GM12873 (cell line): ENCODE measurements around the gene ABCD1.
A peak's percentile ranks its signal among the peaks of the same experiment; 100 is the strongest.

Source experiments
- TF ChIP-seq, protein P1 (sequence below): IDR thresholded peaks from 2 replicates; pipeline ENCODE4 v1.5.1; 2012; ENCODE audit warnings: low read depth, mild to moderate bottlenecking, moderate library complexity, low read length, control low read depth; ENCODE audit not compliant: insufficient read depth; ENCODE audit errors: missing control alignments

Gene ABCD1

GRCh38 chrX:153763989-153764755 is 39.5 kb downstream of the ABCD1 start, which contains the start of gene PLXNB3:
Gene PLXNB3 (plus strand): TSS chrX:153764249. CDS start chrX:153765536, 1,287 bp downstream.
- TF ChIP-seq, protein P1, sequence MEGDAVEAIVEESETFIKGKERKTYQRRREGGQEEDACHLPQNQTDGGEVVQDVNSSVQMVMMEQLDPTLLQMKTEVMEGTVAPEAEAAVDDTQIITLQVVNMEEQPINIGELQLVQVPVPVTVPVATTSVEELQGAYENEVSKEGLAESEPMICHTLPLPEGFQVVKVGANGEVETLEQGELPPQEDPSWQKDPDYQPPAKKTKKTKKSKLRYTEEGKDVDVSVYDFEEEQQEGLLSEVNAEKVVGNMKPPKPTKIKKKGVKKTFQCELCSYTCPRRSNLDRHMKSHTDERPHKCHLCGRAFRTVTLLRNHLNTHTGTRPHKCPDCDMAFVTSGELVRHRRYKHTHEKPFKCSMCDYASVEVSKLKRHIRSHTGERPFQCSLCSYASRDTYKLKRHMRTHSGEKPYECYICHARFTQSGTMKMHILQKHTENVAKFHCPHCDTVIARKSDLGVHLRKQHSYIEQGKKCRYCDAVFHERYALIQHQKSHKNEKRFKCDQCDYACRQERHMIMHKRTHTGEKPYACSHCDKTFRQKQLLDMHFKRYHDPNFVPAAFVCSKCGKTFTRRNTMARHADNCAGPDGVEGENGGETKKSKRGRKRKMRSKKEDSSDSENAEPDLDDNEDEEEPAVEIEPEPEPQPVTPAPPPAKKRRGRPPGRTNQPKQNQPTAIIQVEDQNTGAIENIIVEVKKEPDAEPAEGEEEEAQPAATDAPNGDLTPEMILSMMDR = peak; percentile 89

- TF ChIP-seq, protein P1 = no peak
Measured at GRCh38 chrX:153764786-153765137, 40.1 kb downstream of the ABCD1 start.

DNA sequence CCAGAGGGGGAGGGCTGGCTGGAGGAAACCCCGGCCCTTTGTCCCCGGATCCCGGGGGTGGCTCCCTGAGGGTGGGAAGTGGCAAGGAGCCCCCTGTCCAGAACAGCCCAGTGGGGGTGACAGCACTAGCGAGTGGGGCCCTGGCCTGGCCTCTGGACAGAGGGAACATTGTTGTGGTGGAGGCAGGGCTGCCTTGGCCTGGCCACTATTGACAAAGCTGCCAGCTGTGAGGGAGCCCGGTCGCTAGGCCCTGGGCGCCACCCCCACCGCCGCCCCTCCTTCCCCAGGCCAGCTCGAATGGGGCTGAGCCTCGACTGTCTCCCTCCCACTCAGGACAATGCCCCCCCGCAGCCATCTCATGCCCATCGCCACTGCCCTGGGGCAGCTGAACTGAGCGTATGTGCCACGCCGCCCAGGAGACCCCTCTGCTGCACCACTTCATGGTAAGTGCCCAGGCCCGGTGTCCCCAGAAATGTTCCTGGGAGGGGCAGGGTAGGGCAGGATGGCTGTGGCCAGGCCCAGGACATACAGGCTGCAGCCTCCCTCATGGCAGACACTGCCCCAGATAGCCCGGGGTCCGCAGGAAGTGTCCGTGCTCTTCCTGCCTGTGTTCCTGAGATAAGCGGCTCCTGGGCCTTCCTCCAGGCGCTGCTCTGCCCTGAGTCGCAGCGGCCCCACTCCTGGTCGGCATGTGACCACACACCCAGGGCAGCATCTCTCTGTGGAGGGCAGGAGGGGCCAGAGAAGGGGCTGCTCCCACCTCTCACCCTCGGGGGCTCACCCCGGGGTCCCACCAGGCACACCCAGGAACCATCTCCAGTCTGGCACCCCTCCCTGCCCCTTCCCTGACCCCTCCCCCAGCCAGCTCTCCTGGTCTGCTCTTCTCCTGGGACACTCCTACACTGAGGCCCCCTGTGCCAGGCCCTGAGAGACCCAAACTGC is 40.8 kb downstream of the ABCD1 start:
- TF ChIP-seq, protein P1 = no peak

- TF ChIP-seq, protein P1 = no peak
Measured at GRCh38 chrX:153766098-153766817, 41.6 kb downstream of the ABCD1 start.

DNA sequence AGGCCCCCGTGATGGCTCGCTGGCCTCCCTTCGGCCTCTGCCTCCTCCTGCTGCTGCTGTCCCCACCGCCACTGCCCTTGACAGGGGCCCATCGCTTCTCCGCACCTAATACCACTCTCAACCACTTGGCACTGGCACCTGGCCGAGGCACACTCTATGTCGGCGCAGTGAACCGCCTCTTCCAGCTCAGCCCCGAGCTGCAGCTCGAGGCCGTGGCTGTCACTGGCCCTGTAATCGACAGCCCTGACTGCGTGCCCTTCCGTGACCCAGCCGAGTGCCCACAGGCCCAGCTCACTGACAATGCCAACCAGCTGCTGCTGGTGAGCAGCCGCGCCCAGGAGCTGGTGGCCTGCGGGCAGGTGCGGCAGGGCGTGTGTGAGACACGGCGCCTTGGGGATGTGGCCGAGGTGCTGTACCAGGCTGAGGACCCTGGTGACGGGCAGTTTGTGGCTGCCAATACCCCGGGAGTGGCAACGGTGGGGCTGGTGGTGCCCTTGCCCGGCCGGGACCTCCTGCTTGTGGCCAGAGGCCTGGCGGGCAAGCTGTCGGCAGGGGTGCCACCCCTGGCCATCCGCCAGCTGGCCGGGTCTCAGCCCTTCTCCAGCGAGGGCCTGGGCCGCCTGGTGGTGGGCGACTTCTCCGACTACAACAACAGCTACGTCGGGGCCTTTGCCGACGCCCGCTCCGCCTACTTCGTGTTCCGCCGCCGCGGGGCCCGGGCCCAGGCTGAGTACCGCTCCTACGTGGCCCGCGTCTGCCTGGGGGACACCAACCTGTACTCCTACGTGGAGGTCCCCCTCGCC is 42.4 kb downstream of the ABCD1 start:
- TF ChIP-seq, protein P1 = no peak

DNA sequence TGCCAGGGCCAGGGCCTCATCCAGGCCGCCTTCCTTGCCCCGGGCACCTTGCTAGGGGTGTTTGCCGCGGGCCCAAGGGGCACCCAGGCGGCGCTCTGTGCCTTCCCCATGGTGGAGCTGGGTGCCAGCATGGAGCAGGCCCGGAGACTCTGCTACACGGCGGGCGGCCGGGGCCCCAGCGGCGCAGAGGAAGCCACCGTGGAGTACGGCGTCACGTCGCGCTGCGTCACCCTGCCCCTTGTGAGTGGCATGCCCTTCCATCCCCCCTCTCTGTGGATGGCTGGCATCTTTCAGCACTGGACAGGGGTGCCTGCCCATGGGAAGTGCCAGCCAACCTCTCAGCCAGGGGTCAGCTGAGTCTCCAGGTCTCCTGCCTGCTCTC is 43.0 kb downstream of the ABCD1 start:
- TF ChIP-seq, protein P1 = no peak
